SK-N-SH (cell line): ENCODE data around the gene GOLM1.
"Not testable (repeated sequence)": the region's sequence is repeated elsewhere in the genome, so short reads cannot be mapped to it uniquely, and the experiment has no call there.

Source experiments
- CTCF ChIP-seq: fragments of 200-600 bp; sonication (generic); IDR thresholded peaks from 2 replicates; pipeline ENCODE4 v1.6.1; 2017; ENCODE audit warnings: antibody characterized with exemption, mild to moderate bottlenecking, moderate library complexity
- EZH2phosphoT487 ChIP-seq: fragments of 200-600 bp; sonication (generic); IDR thresholded peaks from 2 replicates; pipeline ENCODE4 v1.6.1; 2017; ENCODE audit warnings: low read depth, mixed run types, mild to moderate bottlenecking, antibody characterized with exemption, moderate library complexity, borderline replicate concordance
- GABPA ChIP-seq: IDR thresholded peaks from 2 replicates; pipeline ENCODE4 v1.4.0; 2012; ENCODE audit warnings: low read depth, mild to moderate bottlenecking
- JUND ChIP-seq: IDR thresholded peaks from 2 replicates; pipeline ENCODE4 v1.4.0; 2012
- RAD21 ChIP-seq: IDR thresholded peaks from 2 replicates; pipeline ENCODE4 v1.6.1; 2012; ENCODE audit warnings: mild to moderate bottlenecking, low read length
- SMC3 ChIP-seq: IDR thresholded peaks from 2 replicates; pipeline ENCODE4 v1.6.1; 2012; ENCODE audit warnings: low read depth, low read length, improper control_type of control experiment
- USF2 ChIP-seq: fragments of 150-350 bp; IDR thresholded peaks from 2 replicates; pipeline ENCODE4 v1.6.1; 2017; ENCODE audit warnings: antibody characterized with exemption, low read length, low read depth, borderline replicate concordance

GRCh38 chr9:86146671-86147070, 47.3 kb upstream of the GOLM1 start:
- not testable (repeated sequence) for TF ChIP-seq GABPA, CTCF, JUND, RAD21, SMC3, EZH2phosphoT487, USF2
